A673 (cell line): ENCODE measurements around the gene LRTM2. TPM values are rescaled to one million over a fixed set of nuclear protein-coding genes. Genes with fewer than 3 reads are reported as not detected.

ENCODE experiments used
- BruUV-seq: library from RNA; stranded (reverse); fragments of 400-500 nt; replicated peaks from 2 replicates; lab custom pipeline; 2021; lab: Mats Ljungman, UMichigan
- CTCF ChIA-PET: fragments of 300-600 bp; sonication (Branson Sonifier 250); formaldehyde crosslinking; loops from one replicate; lab custom pipeline; 2022; ENCODE audit warnings: antibody characterized with exemption; lab: Charles Lee
- POLR2A ChIA-PET: fragments of 300-600 bp; sonication (Branson Sonifier 250); formaldehyde crosslinking; loops from one replicate; lab custom pipeline; 2022; ENCODE audit warnings: antibody characterized with exemption; ENCODE audit not compliant: low non-redundant PET; lab: Charles Lee
- DNase-seq: peaks from one replicate; pipeline ENCODE4 v3.0.0-alpha.2; 2015; ENCODE audit warnings: low spot score
- H3K27ac ChIP-seq: fragments of 200-600 bp; sonication (generic); 2 replicates; pipeline ENCODE4 v1.5.1; 2016; ENCODE audit warnings: mixed run types, low read depth, mild to moderate bottlenecking, mixed read lengths, antibody characterized with exemption, low read length; ENCODE audit not compliant: poor library complexity, severe bottlenecking
- H3K27me3 ChIP-seq: fragments of 200-600 bp; sonication (generic); replicated peaks from 2 replicates; pipeline ENCODE4 v1.6.1; 2017; ENCODE audit warnings: mixed run types, low read depth, mild to moderate bottlenecking, mixed read lengths, antibody characterized with exemption, low read length; ENCODE audit not compliant: insufficient read depth, poor library complexity
- H3K36me3 ChIP-seq: fragments of 200-600 bp; sonication (generic); 2 replicates; pipeline ENCODE4 v1.6.1; 2016; ENCODE audit warnings: mixed run types, mild to moderate bottlenecking, mixed read lengths, antibody characterized with exemption, low read length; ENCODE audit not compliant: insufficient read depth, poor library complexity, severe bottlenecking
- H3K4me1 ChIP-seq: fragments of 200-600 bp; sonication (generic); 2 replicates; pipeline ENCODE4 v1.6.1; 2017; ENCODE audit warnings: mixed run types, mild to moderate bottlenecking, mixed read lengths, antibody characterized with exemption, low read length; ENCODE audit not compliant: insufficient read depth, poor library complexity, severe bottlenecking
- H3K4me3 ChIP-seq: fragments of 200-600 bp; sonication (generic); 2 replicates; pipeline ENCODE4 v1.5.1; 2016; ENCODE audit warnings: low read depth, mixed run types, mild to moderate bottlenecking, mixed read lengths, low read length; ENCODE audit not compliant: poor library complexity, severe bottlenecking
- H3K9me3 ChIP-seq: fragments of 200-600 bp; sonication (generic); 2 replicates; pipeline ENCODE4 v1.6.1; 2016; ENCODE audit warnings: mixed run types, low read depth, mild to moderate bottlenecking, mixed read lengths, antibody characterized with exemption, low read length; ENCODE audit not compliant: poor library complexity, severe bottlenecking
- EZH2 ChIP-seq: fragments of 200-600 bp; sonication (generic); IDR thresholded peaks from 2 replicates; pipeline ENCODE4 v1.6.1; 2017; ENCODE audit warnings: borderline replicate concordance, low read depth, mild to moderate bottlenecking, mixed read lengths, antibody characterized with exemption, low read length; ENCODE audit not compliant: poor library complexity, severe bottlenecking
- intact Hi-C: fragments of 100-400 bp; cut with micrococcal nuclease; formaldehyde crosslinking; loops from one replicate; pipeline ENCODE4 v1.10.0; 2022; ENCODE audit not compliant: unreplicated experiment
- total RNA-seq: library from RNA; stranded (reverse); gene quantifications from 2 replicates; pipeline ENCODE4 v1.2.3, GENCODE V29; 2021
- TF ChIP-seq, protein P1 (sequence below): fragments of 300-800, 200-600 bp; sonication (generic); conservative IDR thresholded peaks from 2 replicates; pipeline ENCODE4 v1.5.1; 2017; ENCODE audit warnings: low read depth, mild to moderate bottlenecking, antibody characterized with exemption, low read length, moderate library complexity, mixed read lengths

Gene LRTM2
- total RNA-seq, 1 experiment from 2014 or later: not detected

GRCh38 chr12:1864867-1865266 is 44.5 kb downstream of the LRTM2 start:
- intact Hi-C loops: no loop called here
- no peaks in the 10 kb centered on the region for H3K9me3 ChIP-seq
- no peak for DNase-seq
- CTCF ChIA-PET: no interaction called here
- POLR2A ChIA-PET: no interaction called here
- no TSS peak for BruUV-seq
- TF ChIP-seq, protein P1, sequence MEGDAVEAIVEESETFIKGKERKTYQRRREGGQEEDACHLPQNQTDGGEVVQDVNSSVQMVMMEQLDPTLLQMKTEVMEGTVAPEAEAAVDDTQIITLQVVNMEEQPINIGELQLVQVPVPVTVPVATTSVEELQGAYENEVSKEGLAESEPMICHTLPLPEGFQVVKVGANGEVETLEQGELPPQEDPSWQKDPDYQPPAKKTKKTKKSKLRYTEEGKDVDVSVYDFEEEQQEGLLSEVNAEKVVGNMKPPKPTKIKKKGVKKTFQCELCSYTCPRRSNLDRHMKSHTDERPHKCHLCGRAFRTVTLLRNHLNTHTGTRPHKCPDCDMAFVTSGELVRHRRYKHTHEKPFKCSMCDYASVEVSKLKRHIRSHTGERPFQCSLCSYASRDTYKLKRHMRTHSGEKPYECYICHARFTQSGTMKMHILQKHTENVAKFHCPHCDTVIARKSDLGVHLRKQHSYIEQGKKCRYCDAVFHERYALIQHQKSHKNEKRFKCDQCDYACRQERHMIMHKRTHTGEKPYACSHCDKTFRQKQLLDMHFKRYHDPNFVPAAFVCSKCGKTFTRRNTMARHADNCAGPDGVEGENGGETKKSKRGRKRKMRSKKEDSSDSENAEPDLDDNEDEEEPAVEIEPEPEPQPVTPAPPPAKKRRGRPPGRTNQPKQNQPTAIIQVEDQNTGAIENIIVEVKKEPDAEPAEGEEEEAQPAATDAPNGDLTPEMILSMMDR: no peak
- no peak for TF ChIP-seq EZH2
- H3K36me3 ChIP-seq: no peaks in the 10 kb centered on the region
- H3K27ac ChIP-seq: no peak overlapping the region
- H3K4me3 ChIP-seq: no peak overlapping the region
- no peaks in the 10 kb centered on the region for H3K4me1 ChIP-seq
- H3K27me3 ChIP-seq: no peaks in the 10 kb centered on the region

DNA sequence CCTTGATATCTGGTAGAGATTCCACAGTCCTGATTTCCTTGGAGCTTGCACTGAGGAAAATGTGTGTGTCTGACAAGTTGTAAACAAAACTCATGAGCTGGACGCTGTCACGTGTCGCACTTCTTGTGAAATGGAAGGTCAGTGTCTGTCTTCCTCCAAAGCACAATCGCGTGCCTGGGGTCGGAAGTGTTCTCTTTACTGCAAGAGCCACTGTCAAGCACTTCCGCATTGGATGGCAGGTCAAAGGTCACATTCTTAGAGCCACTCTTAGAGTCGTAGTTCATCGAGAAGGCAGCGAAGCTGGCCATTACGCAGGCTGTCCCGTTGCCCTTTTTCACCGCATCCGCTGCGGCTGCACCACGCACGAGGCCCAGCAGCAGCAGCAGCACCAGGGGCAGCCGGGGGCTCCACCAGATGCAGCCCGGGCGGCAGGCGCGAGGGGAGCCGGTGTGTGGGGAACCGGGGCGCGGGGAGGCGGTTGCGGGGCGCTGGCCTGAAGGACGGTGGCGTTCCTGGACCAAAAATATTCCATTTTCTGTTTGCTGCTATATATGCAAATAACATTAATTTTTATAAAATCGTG is 45.0 kb downstream of the LRTM2 start:
- Histone ChIP-seq H3K4me3 (no peak overlapping the region), H3K9me3 (no peaks in the 10 kb centered on the region), H3K27me3 (no peaks in the 10 kb centered on the region), H3K27ac (no peak overlapping the region), H3K4me1 (no peaks in the 10 kb centered on the region), H3K36me3 (no peaks in the 10 kb centered on the region)
- CTCF ChIA-PET: no interaction called here
- BruUV-seq: no TSS peak
- TF ChIP-seq EZH2: no peak
- TF ChIP-seq, protein P1: no peak
- DNase-seq: no peak
- POLR2A ChIA-PET: interaction anchor here (0.6 kb wide), 1 partner anchor 19 kb away, joined by 3 read pairs; no protein-coding TSS in a partner anchor
- intact Hi-C loops: no loop called here

DNA sequence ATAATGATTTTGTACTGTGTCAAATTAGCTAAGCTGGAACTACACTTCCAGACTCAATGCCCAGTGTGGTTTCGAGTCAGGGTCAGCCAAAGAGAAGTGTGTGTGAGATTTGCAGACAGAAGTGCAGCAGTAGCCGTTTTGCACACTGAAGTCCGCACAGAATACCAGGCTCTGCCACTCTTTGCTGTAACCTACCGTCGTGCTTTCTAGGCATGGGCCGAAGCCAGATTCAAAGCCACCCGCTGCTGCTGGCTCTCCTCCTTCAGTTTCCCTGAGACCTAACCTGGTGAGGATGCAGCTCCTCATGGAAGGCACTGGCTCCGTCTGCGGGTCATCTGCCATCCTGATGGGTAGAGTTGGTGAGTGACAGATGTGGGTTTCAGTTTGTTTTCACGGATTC is 48.8 kb downstream of the LRTM2 start:
- no peak overlapping the region for H3K27ac ChIP-seq
- BruUV-seq: no TSS peak
- ChIA-PET CTCF (no interaction called here), POLR2A (no interaction called here)
- H3K4me3 ChIP-seq: no peak overlapping the region
- H3K4me1 ChIP-seq: no peaks in the 10 kb centered on the region
- no peak for DNase-seq
- H3K36me3 ChIP-seq: no peaks in the 10 kb centered on the region
- no peak for TF ChIP-seq EZH2
- TF ChIP-seq, protein P1: no peak
- H3K9me3 ChIP-seq: no peaks in the 10 kb centered on the region
- no peaks in the 10 kb centered on the region for H3K27me3 ChIP-seq
- intact Hi-C loops: no loop called here
